ENCODE data around the gene CIPC. TPM values are rescaled to one million over a fixed set of nuclear protein-coding genes. Genes with fewer than 3 reads are reported as not detected.
A peak's percentile ranks its signal among the peaks of the same experiment; 100 is the strongest.

CIPC gene
- total and polyA plus RNA-seq, 2 of the 13 experiments (the other 11 are each of a cell fraction or from before 2014, with no cell fraction given): 7.6 to 13.9 TPM

DNA sequence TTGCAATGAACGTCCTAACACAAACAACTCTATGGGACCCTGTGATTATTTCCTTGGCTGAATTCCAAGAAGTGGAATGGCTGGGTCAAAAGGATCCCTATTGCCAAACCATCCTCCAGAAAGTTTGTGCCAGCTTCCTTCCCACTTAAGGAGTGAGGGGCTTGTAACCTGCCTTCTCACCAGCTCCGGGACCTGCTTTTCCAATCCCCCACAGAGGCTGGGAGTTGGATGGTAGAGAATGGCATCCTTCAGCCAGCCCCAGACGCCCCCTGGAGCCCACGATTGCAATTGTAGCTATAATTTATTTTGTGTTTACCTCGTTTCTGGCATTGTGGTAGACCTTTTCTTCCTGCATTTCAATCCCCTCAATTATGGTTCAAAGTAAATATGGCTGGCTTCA lies 53.2 kb downstream of the CIPC start:
- H3K27me3 ChIP-seq (ENCODE audit: control insufficient read depth in 1 of 2, insufficient read depth in 2 of 2, low read length in 2 of 2): peaks cover 0 to 19% of the 10 kb centered on the region in 2 experiments; a peak in 4 of 5 replicates
- no peaks in the 10 kb centered on the region for H3K9me3 ChIP-seq (ENCODE audit: low read length)
- H3K36me3 ChIP-seq (replicated peaks in 1 of 2; ENCODE audit: control insufficient read depth in 1 of 2, insufficient read depth in 2 of 2, low read length in 2 of 2): no peaks in the 10 kb centered on the region
- intact Hi-C loops (cut with micrococcal nuclease; ENCODE audit: unreplicated experiment): loop anchor here (5.0 to 10.0 kb wide), 2 partner anchors 161 to 404 kb away; no protein-coding TSS in a partner anchor
- no peaks in the 10 kb centered on the region for H3K79me2 ChIP-seq (ENCODE audit: insufficient read depth, low read length)
- H2AFZ ChIP-seq (ENCODE audit: low read length): no peak overlapping the region
- DNase-seq (ENCODE audit: low spot score) (no peak), FAIRE-seq (peak; percentile 37), ATAC-seq (peak; percentile 73)
- no peak overlapping the region for H3K4me2 ChIP-seq (ENCODE audit: low read depth, low read length)
- H4K20me1 ChIP-seq (ENCODE audit: insufficient read depth, low read length): no peaks in the 10 kb centered on the region
- no peaks in the 10 kb centered on the region for H3K4me1 ChIP-seq (ENCODE audit: insufficient read depth, low read length)
- in situ Hi-C loops (cut with HindIII; ENCODE audit: extremely low pct_ligation_motif_present, low pct_unique_long_range_greater_than_20kb): no loop called here
- BruUV-seq (replicated peaks): no TSS peak
- ChIA-PET CTCF (ENCODE audit: low intra/inter-chr PET ratio, low total read pairs) (interaction anchor here (1.5 to 1.9 kb wide), 3 partner anchors 11 to 279 kb away, joined by 5 to 8 read pairs (median 6); no protein-coding TSS in a partner anchor), POLR2A (no interaction called here)
- WGBS (ENCODE audit: low lambda C conversion rate): 0% methylated on average over 5 of the region's 5 CpGs
- no peak overlapping the region for H3K9ac ChIP-seq (ENCODE audit: insufficient read depth, low read depth, low read length)
- TF ChIP-seq TRIM24 (CRISPR knock-in tag; IDR thresholded peaks at IDR 0.05) (no peak), JUND (CRISPR knock-in tag; IDR thresholded peaks at IDR 0.05) (no peak), SIN3A (IDR thresholded peaks at IDR 0.05; ENCODE audit: borderline replicate concordance, low read depth, low read length) (no peak), NR2F2 (IDR thresholded peaks at IDR 0.05; ENCODE audit: borderline replicate concordance, low read depth) (no peak), KAT7 (CRISPR knock-in tag; IDR thresholded peaks at IDR 0.05; ENCODE audit: borderline replicate concordance) (no peak), SMC3 (IDR thresholded peaks at IDR 0.05; ENCODE audit: low read length) (peak; percentile 45; the same call in 1 of the 2 replicates), REL (CRISPR knock-in tag; conservative IDR thresholded peaks at IDR 0.05) (no peak), THAP11 (CRISPR knock-in tag; IDR thresholded peaks at IDR 0.05) (no peak), ZNF460 (CRISPR knock-in tag; IDR thresholded peaks at IDR 0.05; ENCODE audit: borderline replicate concordance) (no peak), HES4 (CRISPR knock-in tag; IDR thresholded peaks at IDR 0.05; ENCODE audit: borderline replicate concordance) (no peak), STAG1 (CRISPR knock-in tag; IDR thresholded peaks at IDR 0.05) (peak; percentile 34)
- TF ChIP-seq, protein P1, sequence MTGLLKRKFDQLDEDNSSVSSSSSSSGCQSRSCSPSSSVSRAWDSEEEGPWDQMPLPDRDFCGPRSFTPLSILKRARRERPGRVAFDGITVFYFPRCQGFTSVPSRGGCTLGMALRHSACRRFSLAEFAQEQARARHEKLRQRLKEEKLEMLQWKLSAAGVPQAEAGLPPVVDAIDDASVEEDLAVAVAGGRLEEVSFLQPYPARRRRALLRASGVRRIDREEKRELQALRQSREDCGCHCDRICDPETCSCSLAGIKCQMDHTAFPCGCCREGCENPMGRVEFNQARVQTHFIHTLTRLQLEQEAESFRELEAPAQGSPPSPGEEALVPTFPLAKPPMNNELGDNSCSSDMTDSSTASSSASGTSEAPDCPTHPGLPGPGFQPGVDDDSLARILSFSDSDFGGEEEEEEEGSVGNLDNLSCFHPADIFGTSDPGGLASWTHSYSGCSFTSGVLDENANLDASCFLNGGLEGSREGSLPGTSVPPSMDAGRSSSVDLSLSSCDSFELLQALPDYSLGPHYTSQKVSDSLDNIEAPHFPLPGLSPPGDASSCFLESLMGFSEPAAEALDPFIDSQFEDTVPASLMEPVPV (CRISPR knock-in tag; IDR thresholded peaks at IDR 0.05): no peak
- TF ChIP-seq, protein P2, sequence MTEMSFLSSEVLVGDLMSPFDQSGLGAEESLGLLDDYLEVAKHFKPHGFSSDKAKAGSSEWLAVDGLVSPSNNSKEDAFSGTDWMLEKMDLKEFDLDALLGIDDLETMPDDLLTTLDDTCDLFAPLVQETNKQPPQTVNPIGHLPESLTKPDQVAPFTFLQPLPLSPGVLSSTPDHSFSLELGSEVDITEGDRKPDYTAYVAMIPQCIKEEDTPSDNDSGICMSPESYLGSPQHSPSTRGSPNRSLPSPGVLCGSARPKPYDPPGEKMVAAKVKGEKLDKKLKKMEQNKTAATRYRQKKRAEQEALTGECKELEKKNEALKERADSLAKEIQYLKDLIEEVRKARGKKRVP (CRISPR knock-in tag; IDR thresholded peaks at IDR 0.05): no peak
- TF ChIP-seq, protein P3, sequence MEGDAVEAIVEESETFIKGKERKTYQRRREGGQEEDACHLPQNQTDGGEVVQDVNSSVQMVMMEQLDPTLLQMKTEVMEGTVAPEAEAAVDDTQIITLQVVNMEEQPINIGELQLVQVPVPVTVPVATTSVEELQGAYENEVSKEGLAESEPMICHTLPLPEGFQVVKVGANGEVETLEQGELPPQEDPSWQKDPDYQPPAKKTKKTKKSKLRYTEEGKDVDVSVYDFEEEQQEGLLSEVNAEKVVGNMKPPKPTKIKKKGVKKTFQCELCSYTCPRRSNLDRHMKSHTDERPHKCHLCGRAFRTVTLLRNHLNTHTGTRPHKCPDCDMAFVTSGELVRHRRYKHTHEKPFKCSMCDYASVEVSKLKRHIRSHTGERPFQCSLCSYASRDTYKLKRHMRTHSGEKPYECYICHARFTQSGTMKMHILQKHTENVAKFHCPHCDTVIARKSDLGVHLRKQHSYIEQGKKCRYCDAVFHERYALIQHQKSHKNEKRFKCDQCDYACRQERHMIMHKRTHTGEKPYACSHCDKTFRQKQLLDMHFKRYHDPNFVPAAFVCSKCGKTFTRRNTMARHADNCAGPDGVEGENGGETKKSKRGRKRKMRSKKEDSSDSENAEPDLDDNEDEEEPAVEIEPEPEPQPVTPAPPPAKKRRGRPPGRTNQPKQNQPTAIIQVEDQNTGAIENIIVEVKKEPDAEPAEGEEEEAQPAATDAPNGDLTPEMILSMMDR (CRISPR knock-in tag; IDR thresholded peaks at IDR 0.05): peak; percentile 64
- H3K27ac ChIP-seq (ENCODE audit: extremely low read length, insufficient read depth, low read length): no peak overlapping the region
- H3K4me3 ChIP-seq (replicated peaks in 1 of 3; ENCODE audit: insufficient read depth in 1 of 3, low read depth in 2 of 3, low read length in 3 of 3): no peak overlapping the region
